Heart left ventricle (tissue), 13 donors: ENCODE data around the gene NSMCE3.

ENCODE experiments used
- POLR2A ChIP-seq, 2 donors: fragments of 450-650 bp; IDR thresholded peaks; one replicate each; pipeline ENCODE4 v1.6.1; 2017; ENCODE audit warnings: antibody characterized with exemption in 2 of 2, mild to moderate bottlenecking in 2 of 2, moderate library complexity in 2 of 2
- TF ChIP-seq, protein P1 (sequence below), 12 donors: fragments of 200-600 bp; sonication (generic) in 4 of 12; IDR thresholded peaks; one replicate each; pipeline versions ENCODE4 v1.5.0 to v1.8.0; 2018 to 2022; ENCODE audit warnings: antibody characterized with exemption in 12 of 12, mild to moderate bottlenecking in 5 of 12
- donor health status: ischemic (EF 13 %, LVEDD 7.1; RV severe dilation, severe dysfunction).
- donor health status: DM: no; HTN: yes; CAD: no.
- donor health status: DM: no; HTN: no; CAD: no.
- donor health status: ischemic (EF 25% LVEDD 6.9; RV normal size, moderate dysfunction).
- donor health status: ischemic (EF 25% LVEDD 5.7; RV mildly dilated, moderate dysfunction).
- donor health status: ischemic (EF 35%, LVEDD 5.7; RV mildly dilated, moderate dysfunction).
- donor health status: nonischemic (EF 11% LVEDD 7.7; RV severe dilation, severe dysfunction).
- donor health status: DM: yes; HTN: yes; CAD: no.
- donor health status: PGD.
- donor health status: ischemic (EF 29% LVEDD 5.4; RV normal size, mild dysfunction).
- donor health status: nonischemic (EF 23%, LVEDD 6.1; RV moderate dilation, normal function).

DNA sequence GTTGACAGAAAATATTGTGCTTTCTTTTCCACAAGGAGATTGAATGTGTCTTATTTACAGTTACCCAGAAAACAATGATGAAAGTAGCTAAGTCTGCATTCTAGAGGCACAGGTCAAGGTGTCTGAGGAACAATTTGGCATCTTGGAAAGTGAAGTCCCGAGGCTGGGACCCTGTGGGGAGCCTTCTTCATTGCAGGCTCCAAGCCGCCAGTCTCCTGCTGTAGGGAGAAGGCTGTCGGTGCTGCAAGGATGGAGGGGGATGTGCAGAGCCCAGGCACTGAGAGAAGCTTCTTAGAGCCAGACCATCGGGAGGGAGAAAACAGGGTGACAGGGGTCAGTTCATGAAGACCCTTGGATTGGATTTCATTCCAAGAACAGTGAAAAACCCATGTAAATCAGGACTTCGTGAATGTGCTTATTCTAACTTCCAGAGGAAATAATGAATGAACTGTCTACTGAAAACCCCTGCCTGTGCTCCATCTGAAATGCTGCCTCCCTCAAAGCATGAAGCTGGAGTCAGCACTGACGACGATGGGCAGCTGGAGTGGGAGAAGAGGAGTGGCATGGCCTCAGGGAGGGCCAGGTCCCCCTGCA lies 25.2 kb upstream of the NSMCE3 start:
- no peak for TF ChIP-seq POLR2A (IDR thresholded peaks at IDR 0.05)
- TF ChIP-seq, protein P1, sequence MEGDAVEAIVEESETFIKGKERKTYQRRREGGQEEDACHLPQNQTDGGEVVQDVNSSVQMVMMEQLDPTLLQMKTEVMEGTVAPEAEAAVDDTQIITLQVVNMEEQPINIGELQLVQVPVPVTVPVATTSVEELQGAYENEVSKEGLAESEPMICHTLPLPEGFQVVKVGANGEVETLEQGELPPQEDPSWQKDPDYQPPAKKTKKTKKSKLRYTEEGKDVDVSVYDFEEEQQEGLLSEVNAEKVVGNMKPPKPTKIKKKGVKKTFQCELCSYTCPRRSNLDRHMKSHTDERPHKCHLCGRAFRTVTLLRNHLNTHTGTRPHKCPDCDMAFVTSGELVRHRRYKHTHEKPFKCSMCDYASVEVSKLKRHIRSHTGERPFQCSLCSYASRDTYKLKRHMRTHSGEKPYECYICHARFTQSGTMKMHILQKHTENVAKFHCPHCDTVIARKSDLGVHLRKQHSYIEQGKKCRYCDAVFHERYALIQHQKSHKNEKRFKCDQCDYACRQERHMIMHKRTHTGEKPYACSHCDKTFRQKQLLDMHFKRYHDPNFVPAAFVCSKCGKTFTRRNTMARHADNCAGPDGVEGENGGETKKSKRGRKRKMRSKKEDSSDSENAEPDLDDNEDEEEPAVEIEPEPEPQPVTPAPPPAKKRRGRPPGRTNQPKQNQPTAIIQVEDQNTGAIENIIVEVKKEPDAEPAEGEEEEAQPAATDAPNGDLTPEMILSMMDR (IDR thresholded peaks at IDR 0.05): no peak
